ENCODE results near the gene POLDIP2.

The POLDIP2 gene

GRCh38 chr17:28315846-28316705, 41.3 kb downstream of the POLDIP2 start:
- in situ Hi-C loops (cut with HindIII; ENCODE audit: low sequenced_read_pairs) = no loop called here
- H3K4me3 ChIP-seq (ENCODE audit: low read depth, low read length) = no peak overlapping the region
- TF ChIP-seq CTCF (IDR thresholded peaks at IDR 0.05; ENCODE audit: low read depth, low read length) = no peak
- DNase-seq (ENCODE audit: low read depth, low spot score) = no peak

GRCh38 chr17:28313841-28314240, 43.5 kb downstream of the POLDIP2 start:
- DNase-seq (ENCODE audit: low read depth, low spot score) = no peak
- no peak for TF ChIP-seq CTCF (IDR thresholded peaks at IDR 0.05; ENCODE audit: low read depth, low read length)
- in situ Hi-C loops (cut with HindIII; ENCODE audit: low sequenced_read_pairs) = no loop called here
- no peak overlapping the region for H3K4me3 ChIP-seq (ENCODE audit: low read depth, low read length)

- in situ Hi-C loops (cut with HindIII; ENCODE audit: low sequenced_read_pairs) = no loop called here
- TF ChIP-seq CTCF (IDR thresholded peaks at IDR 0.05; ENCODE audit: low read depth, low read length) = no peak
- H3K4me3 ChIP-seq (ENCODE audit: low read depth, low read length) = no peak overlapping the region
- no peak for DNase-seq (ENCODE audit: low read depth, low spot score)
Measured at GRCh38 chr17:28306954-28307401, 50.3 kb downstream of the POLDIP2 start.

GRCh38 chr17:28298449-28298848, 58.9 kb downstream of the POLDIP2 start:
- no peak overlapping the region for H3K4me3 ChIP-seq (ENCODE audit: low read depth, low read length)
- no peak for DNase-seq (ENCODE audit: low read depth, low spot score)
- TF ChIP-seq CTCF (IDR thresholded peaks at IDR 0.05; ENCODE audit: low read depth, low read length) = no peak
- in situ Hi-C loops (cut with HindIII; ENCODE audit: low sequenced_read_pairs) = no loop called here
